ENCODE data around the gene NPFFR1.

The NPFFR1 gene

DNA sequence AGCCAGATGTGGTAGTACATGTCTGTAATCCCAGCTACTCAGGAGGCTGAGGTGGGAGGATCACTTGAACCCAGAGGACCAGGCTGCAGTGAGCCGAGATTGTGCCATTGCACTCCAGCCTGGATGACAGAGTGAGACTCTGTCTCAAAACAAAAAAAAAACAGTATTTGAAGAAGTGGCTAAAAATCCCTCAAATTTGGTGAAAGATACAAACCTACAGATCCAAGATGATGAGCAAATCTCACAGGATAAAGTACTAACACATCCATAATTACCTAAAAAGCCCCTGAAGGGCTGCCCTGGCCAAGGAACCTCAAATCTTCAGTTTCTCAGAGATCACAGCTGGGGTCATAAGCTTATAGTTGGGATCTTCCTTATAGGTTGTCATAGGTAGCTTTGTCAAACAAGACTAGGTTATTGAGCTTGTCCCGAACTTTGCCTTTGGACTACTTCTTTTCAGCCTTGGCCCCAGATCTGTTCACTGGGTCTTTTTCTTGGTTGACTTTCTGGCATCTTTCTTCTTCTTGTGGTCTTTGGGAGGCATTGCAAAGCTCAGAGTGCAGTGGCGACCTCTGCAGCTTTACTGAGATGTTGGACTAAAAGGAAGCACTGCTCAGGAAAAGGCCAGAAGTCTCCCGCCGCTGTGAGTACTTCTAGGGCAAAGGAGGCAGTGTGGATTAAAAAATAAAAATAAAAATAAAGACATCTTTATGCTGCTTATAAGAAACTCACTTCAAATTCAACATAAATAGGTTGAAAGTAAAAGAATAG lies 84.9 kb downstream of the NPFFR1 start:
- in situ Hi-C loops (cut with HindIII; ENCODE audit: low pct_ligation_motif_present, low pct_unique_long_range_greater_than_20kb, low sequenced_read_pairs): no loop called here
- DNase-seq: no peak

Measured in ACHN (cell line).